GM19238 (cell line): ENCODE measurements around the gene LENG9.
A peak's percentile ranks its signal among the peaks of the same experiment; 100 is the strongest.
"Not testable (repeated sequence)": the region's sequence is repeated elsewhere in the genome, so short reads cannot be mapped to it uniquely, and the experiment has no call there.

Experiments used
- DNase-seq: peaks from one replicate; pipeline ENCODE4 v3.0.0; 2011; ENCODE audit warnings: low spot score; ENCODE audit not compliant: insufficient read length

The LENG9 gene

GRCh38 chr19:54459282-54460229, 4.0 kb downstream of the LENG9 start:
- DNase-seq, result no peak

- no peak for DNase-seq
These were observed 4.8 kb downstream of the LENG9 start for GRCh38 chr19:54458648-54459281.

GRCh38 chr19:54457773-54458647, 5.6 kb downstream of the LENG9 start:
- DNase-seq, result no peak

GRCh38 chr19:54456423-54457373, 6.9 kb downstream of the LENG9 start:
- no peak for DNase-seq

GRCh38 chr19:54455786-54456422, 7.7 kb downstream of the LENG9 start:
- no peak for DNase-seq

- DNase-seq, result no peak
These were observed 8.6 kb downstream of the LENG9 start for GRCh38 chr19:54454781-54455675.

GRCh38 chr19:54453921-54454780, 9.4 kb downstream of the LENG9 start:
- no peak for DNase-seq

GRCh38 chr19:54452626-54453025, 11.0 kb downstream of the LENG9 start:
- DNase-seq, result no peak

GRCh38 chr19:54451997-54452396, 11.6 kb downstream of the LENG9 start:
- DNase-seq, result no peak

GRCh38 chr19:54451331-54451871, 12.2 kb downstream of the LENG9 start:
- no peak for DNase-seq

- no peak for DNase-seq
These were observed 13.9 kb downstream of the LENG9 start for GRCh38 chr19:54449701-54450069.

- peak; percentile 95 for DNase-seq
These were observed 14.5 kb downstream of the LENG9 start, which contains the start of gene LENG8 for GRCh38 chr19:54448774-54449700. Gene LENG8 (plus strand): TSS chr19:54449199. CDS start chr19:54451345, 2,146 bp downstream.

- no peak for DNase-seq
These were observed 15.4 kb downstream of the LENG9 start for GRCh38 chr19:54448040-54448773.

- not testable (repeated sequence) for DNase-seq
These were observed 17.2 kb downstream of the LENG9 start for GRCh38 chr19:54446349-54446748.

GRCh38 chr19:54444737-54445136, 18.8 kb downstream of the LENG9 start:
- no peak for DNase-seq

GRCh38 chr19:54440641-54441040, 22.9 kb downstream of the LENG9 start:
- DNase-seq, result no peak
